ENCODE data around the gene MEGF11. TPM values are rescaled to one million over a fixed set of nuclear protein-coding genes. Genes with fewer than 3 reads are reported as not detected.

MEGF11 gene
- total RNA-seq, 1 experiment from 2014 or later, result 0.09 TPM

GRCh38 chr15:65963911-65964482, 289.6 kb downstream of the MEGF11 start:
- CTCF ChIA-PET, result interaction anchor here (0.6 kb wide), 1 partner anchor 29 kb away, joined by 3 read pairs; no protein-coding TSS in a partner anchor
- Mint-ChIP-seq H3K9me3 (ENCODE audit: unreplicated experiment) (no peaks in the 10 kb centered on the region), H3K4me1 (ENCODE audit: insufficient read depth, unreplicated experiment) (no peaks in the 10 kb centered on the region), H3K27ac (ENCODE audit: low read depth, unreplicated experiment) (no peak overlapping the region), H3K27me3 (ENCODE audit: insufficient read depth, unreplicated experiment) (peaks cover 40% of the 10 kb centered on the region), H3K36me3 (ENCODE audit: insufficient read depth, unreplicated experiment) (peaks cover 6% of the 10 kb centered on the region), H3K4me3 (ENCODE audit: unreplicated experiment) (no peak overlapping the region)
- no TSS peak for BruUV-seq (replicated peaks)
- TF ChIP-seq CTCF (IDR thresholded peaks at IDR 0.05; ENCODE audit: unreplicated experiment), result no peak
- POLR2A ChIA-PET, result no interaction called here
- intact Hi-C loops (cut with micrococcal nuclease), result loop anchor here (5.0 kb wide), 1 partner anchor 327 kb away; no protein-coding TSS in a partner anchor
- no peak for DNase-seq (ENCODE audit: unreplicated experiment)

- Mint-ChIP-seq H3K4me1 (ENCODE audit: insufficient read depth, unreplicated experiment) (no peaks in the 10 kb centered on the region), H3K27me3 (ENCODE audit: insufficient read depth, unreplicated experiment) (peaks cover 46% of the 10 kb centered on the region), H3K36me3 (ENCODE audit: insufficient read depth, unreplicated experiment) (peaks cover 6% of the 10 kb centered on the region), H3K9me3 (ENCODE audit: unreplicated experiment) (no peaks in the 10 kb centered on the region), H3K4me3 (ENCODE audit: unreplicated experiment) (no peak overlapping the region), H3K27ac (ENCODE audit: low read depth, unreplicated experiment) (no peak overlapping the region)
- intact Hi-C loops (cut with micrococcal nuclease), result loop anchor here (5.0 kb wide), 1 partner anchor 326 kb away; no protein-coding TSS in a partner anchor
- TF ChIP-seq CTCF (IDR thresholded peaks at IDR 0.05; ENCODE audit: unreplicated experiment), result no peak
- CTCF ChIA-PET, result interaction anchor here (0.5 to 0.6 kb wide), 2 partner anchors 19 to 29 kb away, joined by 3 read pairs; no protein-coding TSS in a partner anchor
- no TSS peak for BruUV-seq (replicated peaks)
- no peak for DNase-seq (ENCODE audit: unreplicated experiment)
- POLR2A ChIA-PET, result no interaction called here
Measured at GRCh38 chr15:65963358-65963757, 290.2 kb downstream of the MEGF11 start.

- POLR2A ChIA-PET, result interaction anchor here (0.7 to 0.8 kb wide), 2 partner anchors 8 to 649 kb away, joined by 3 to 4 read pairs; no protein-coding TSS in a partner anchor
- no peak overlapping the region for H3K4me3 Mint-ChIP-seq (ENCODE audit: unreplicated experiment)
- peaks cover 50% of the 10 kb centered on the region for H3K27me3 Mint-ChIP-seq (ENCODE audit: insufficient read depth, unreplicated experiment)
- no peaks in the 10 kb centered on the region for H3K36me3 Mint-ChIP-seq (ENCODE audit: insufficient read depth, unreplicated experiment)
- intact Hi-C loops (cut with micrococcal nuclease), result loop anchor here (5.0 kb wide), 1 partner anchor 325 kb away; no protein-coding TSS in a partner anchor
- H3K9me3 Mint-ChIP-seq (ENCODE audit: unreplicated experiment), result no peaks in the 10 kb centered on the region
- BruUV-seq (replicated peaks), result no TSS peak
- peak; percentile 43 for DNase-seq (ENCODE audit: unreplicated experiment)
- CTCF ChIA-PET, result no interaction called here
- H3K4me1 Mint-ChIP-seq (ENCODE audit: insufficient read depth, unreplicated experiment), result no peaks in the 10 kb centered on the region
- H3K27ac Mint-ChIP-seq (ENCODE audit: low read depth, unreplicated experiment), result no peak overlapping the region
- peak; percentile 22 for TF ChIP-seq CTCF (IDR thresholded peaks at IDR 0.05; ENCODE audit: unreplicated experiment)
Measured at GRCh38 chr15:65962187-65962586, 291.4 kb downstream of the MEGF11 start.

- BruUV-seq (replicated peaks), result no TSS peak
- Mint-ChIP-seq H3K27ac (ENCODE audit: low read depth, unreplicated experiment) (no peak overlapping the region), H3K4me3 (ENCODE audit: unreplicated experiment) (no peak overlapping the region), H3K27me3 (ENCODE audit: insufficient read depth, unreplicated experiment) (peaks cover 50% of the 10 kb centered on the region), H3K36me3 (ENCODE audit: insufficient read depth, unreplicated experiment) (no peaks in the 10 kb centered on the region), H3K4me1 (ENCODE audit: insufficient read depth, unreplicated experiment) (no peaks in the 10 kb centered on the region), H3K9me3 (ENCODE audit: unreplicated experiment) (no peaks in the 10 kb centered on the region)
- TF ChIP-seq CTCF (IDR thresholded peaks at IDR 0.05; ENCODE audit: unreplicated experiment), result no peak
- DNase-seq (ENCODE audit: unreplicated experiment), result no peak
- ChIA-PET CTCF (no interaction called here), POLR2A (interaction anchor here (0.7 to 1.2 kb wide), 2 partner anchors 13 to 409 kb away, joined by 3 read pairs; no protein-coding TSS in a partner anchor)
- intact Hi-C loops (cut with micrococcal nuclease), result loop anchor here (5.0 kb wide), 1 partner anchor 323 kb away; no protein-coding TSS in a partner anchor
Measured at GRCh38 chr15:65960586-65960985, 293.0 kb downstream of the MEGF11 start.
